ENCODE data around the gene HID1.

Gene HID1

GRCh38 chr17:74970395-74970794 is 2.2 kb downstream of the HID1 start:
- TF ChIP-seq, protein P1, sequence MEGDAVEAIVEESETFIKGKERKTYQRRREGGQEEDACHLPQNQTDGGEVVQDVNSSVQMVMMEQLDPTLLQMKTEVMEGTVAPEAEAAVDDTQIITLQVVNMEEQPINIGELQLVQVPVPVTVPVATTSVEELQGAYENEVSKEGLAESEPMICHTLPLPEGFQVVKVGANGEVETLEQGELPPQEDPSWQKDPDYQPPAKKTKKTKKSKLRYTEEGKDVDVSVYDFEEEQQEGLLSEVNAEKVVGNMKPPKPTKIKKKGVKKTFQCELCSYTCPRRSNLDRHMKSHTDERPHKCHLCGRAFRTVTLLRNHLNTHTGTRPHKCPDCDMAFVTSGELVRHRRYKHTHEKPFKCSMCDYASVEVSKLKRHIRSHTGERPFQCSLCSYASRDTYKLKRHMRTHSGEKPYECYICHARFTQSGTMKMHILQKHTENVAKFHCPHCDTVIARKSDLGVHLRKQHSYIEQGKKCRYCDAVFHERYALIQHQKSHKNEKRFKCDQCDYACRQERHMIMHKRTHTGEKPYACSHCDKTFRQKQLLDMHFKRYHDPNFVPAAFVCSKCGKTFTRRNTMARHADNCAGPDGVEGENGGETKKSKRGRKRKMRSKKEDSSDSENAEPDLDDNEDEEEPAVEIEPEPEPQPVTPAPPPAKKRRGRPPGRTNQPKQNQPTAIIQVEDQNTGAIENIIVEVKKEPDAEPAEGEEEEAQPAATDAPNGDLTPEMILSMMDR (IDR thresholded peaks at IDR 0.05), result no peak

GRCh38 chr17:74968361-74968780 is 4.2 kb downstream of the HID1 start:
- TF ChIP-seq, protein P1 (IDR thresholded peaks at IDR 0.05), result no peak

DNA sequence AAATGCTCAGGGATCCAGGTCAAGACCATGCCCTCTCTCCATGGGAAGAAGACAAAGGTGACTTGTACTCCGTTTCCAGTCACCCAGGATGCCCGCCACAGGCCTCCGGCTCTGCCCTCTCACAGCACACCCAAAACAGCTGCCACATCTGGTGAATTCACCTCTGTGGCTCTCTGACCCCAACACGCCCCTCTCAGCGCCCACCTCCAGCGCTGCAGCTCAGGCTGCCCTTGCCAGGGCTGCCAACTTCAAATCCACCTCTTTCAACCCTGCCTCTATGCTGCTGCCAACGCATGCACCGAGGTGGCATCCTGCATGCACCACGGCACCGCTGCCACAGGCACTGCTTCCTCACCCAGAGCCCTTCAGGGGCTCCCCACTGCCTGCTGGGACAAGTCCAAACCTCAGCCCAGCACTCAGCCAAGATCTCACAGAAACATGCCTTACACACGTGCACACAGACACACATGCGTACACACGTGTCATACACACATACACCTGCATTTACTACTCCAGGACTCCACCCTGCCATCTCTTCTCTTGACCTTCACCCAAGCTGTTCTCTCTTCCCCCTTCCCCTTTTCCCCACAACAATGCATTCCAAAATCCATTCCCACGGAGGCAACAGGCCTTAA is 7.5 kb downstream of the HID1 start:
- TF ChIP-seq, protein P1 (IDR thresholded peaks at IDR 0.05), result no peak

GRCh38 chr17:74964246-74964761 is 8.3 kb downstream of the HID1 start:
- TF ChIP-seq, protein P1 (IDR thresholded peaks at IDR 0.05), result no peak

GRCh38 chr17:74963656-74964055 is 8.9 kb downstream of the HID1 start:
- TF ChIP-seq, protein P1 (IDR thresholded peaks at IDR 0.05), result no peak

- TF ChIP-seq, protein P1 (IDR thresholded peaks at IDR 0.05), result no peak
Measured at GRCh38 chr17:74962622-74963394, 9.8 kb downstream of the HID1 start.

DNA sequence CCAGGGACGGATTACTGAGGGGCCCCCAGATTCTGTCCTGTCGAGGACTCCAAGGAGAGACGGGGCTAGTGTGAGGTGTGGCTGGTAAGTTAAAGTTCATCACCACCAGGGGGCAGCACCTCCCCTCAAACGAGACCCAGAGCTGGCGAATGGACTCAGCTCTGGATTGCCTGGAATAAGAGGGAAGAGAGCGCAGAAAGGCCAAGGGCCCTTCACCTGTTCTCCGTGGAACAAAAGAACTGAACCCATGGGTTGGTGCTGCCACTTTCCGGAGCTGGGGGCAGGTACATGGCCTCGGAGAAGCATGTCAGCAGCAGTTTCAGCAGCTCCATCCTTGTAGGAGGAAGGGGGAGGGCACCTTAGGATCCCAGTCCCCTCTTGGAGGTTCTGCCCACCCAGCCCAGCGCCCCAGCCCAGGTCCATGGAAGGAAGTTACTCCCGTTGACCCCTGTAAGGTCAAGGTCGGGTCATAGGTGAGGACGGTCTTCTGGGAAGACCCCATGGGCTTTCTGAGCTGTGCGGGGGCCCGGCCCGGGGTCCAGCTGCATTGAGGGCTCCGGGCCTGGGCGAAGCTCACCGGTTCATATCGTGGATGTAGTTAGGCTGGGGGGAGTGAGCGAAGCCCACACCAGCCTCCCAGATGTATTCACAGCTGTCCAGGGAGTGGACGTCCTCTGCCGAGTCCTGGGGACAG is 10.8 kb downstream of the HID1 start:
- TF ChIP-seq, protein P1 (IDR thresholded peaks at IDR 0.05), result peak; percentile 75
